Measurements from ENCODE around the gene TUBB3. TPM values are rescaled to one million over a fixed set of nuclear protein-coding genes. Genes with fewer than 3 reads are reported as not detected.

The TUBB3 gene
- total and polyA plus RNA-seq, 9 of the 15 experiments (the other 6 are each of a cell fraction or from before 2014, with no cell fraction given): 0.18 to 12.5 (median 5.0) TPM

DNA sequence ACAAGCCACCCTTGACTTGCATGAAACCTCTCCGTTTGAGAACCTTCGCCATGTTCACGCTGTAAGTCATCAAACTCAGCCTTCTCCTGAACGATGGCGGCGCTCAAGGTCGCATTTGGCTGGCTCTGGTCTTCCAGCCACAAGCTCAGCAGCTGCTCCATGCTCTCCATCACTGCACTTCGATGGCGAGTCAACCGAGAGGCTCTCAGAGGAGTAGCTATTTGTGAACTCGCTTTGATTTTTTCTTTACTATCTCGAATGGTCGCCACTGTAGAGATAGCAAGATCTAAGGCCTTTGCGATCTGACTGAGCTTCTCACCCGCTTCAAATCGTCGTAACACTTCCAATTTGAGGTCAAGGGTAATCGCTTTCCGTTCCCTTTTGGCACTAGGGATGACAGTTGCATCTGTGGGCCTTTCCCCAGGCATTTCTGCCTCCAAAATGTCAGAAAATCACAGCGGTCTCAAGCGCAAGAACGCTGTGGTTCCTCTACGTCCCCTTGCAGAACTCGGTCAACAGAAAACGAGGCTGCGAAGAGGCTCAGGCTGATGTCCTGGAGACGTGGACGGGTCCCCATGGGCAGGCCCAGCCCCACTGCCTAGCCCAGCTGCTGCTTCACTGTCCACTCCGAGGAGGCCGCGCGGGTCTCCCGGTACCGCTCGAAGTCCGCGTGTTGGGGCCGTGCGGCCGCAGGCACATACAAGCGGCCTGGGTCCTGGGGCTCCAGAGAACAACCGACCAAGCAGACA is 48.5 kb downstream of the TUBB3 start (continued):
- TF ChIP-seq FOXA3 (CRISPR knock-in tag; conservative IDR thresholded peaks at IDR 0.05 in 1 of 2, IDR thresholded peaks at IDR 0.05 in 1 of 2) (peak in 1 of 2 experiments; percentile 57; a peak in 1 of 4 replicates), SMC3 (conservative IDR thresholded peaks at IDR 0.05; ENCODE audit: insufficient read depth, low read depth, low read length) (no peak), ZNF165 (CRISPR knock-in tag; IDR thresholded peaks at IDR 0.05; ENCODE audit: borderline replicate concordance) (no peak), ZFP1 (CRISPR knock-in tag; IDR thresholded peaks at IDR 0.05) (no peak), NEUROD1 (IDR thresholded peaks at IDR 0.05; ENCODE audit: borderline replicate concordance, low read depth, low read length, partially characterized antibody) (no peak), JUNB (CRISPR knock-in tag; conservative IDR thresholded peaks at IDR 0.05) (no peak), PHF21A (IDR thresholded peaks at IDR 0.05; ENCODE audit: borderline replicate concordance, low read depth) (no peak), PCBP2 (IDR thresholded peaks at IDR 0.05; ENCODE audit: low read depth, low read length, poor library complexity, severe bottlenecking) (no peak), JUN (IDR thresholded peaks at IDR 0.05; ENCODE audit: borderline replicate concordance, low read depth, low read length) (no peak), JUN (CRISPR knock-in tag; IDR thresholded peaks at IDR 0.05; ENCODE audit: borderline replicate concordance) (peak; percentile 78; the same call in 1 of the 2 replicates), SMARCE1 (IDR thresholded peaks at IDR 0.05) (no peak), NFXL1 (CRISPR knock-in tag; IDR thresholded peaks at IDR 0.05) (no peak)
- TF ChIP-seq, protein P1, sequence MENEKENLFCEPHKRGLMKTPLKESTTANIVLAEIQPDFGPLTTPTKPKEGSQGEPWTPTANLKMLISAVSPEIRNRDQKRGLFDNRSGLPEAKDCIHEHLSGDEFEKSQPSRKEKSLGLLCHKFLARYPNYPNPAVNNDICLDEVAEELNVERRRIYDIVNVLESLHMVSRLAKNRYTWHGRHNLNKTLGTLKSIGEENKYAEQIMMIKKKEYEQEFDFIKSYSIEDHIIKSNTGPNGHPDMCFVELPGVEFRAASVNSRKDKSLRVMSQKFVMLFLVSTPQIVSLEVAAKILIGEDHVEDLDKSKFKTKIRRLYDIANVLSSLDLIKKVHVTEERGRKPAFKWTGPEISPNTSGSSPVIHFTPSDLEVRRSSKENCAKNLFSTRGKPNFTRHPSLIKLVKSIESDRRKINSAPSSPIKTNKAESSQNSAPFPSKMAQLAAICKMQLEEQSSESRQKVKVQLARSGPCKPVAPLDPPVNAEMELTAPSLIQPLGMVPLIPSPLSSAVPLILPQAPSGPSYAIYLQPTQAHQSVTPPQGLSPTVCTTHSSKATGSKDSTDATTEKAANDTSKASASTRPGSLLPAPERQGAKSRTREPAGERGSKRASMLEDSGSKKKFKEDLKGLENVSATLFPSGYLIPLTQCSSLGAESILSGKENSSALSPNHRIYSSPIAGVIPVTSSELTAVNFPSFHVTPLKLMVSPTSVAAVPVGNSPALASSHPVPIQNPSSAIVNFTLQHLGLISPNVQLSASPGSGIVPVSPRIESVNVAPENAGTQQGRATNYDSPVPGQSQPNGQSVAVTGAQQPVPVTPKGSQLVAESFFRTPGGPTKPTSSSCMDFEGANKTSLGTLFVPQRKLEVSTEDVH (IDR thresholded peaks at IDR 0.05; ENCODE audit: low read depth, partially characterized antibody): no peak
- TF ChIP-seq, protein P2, sequence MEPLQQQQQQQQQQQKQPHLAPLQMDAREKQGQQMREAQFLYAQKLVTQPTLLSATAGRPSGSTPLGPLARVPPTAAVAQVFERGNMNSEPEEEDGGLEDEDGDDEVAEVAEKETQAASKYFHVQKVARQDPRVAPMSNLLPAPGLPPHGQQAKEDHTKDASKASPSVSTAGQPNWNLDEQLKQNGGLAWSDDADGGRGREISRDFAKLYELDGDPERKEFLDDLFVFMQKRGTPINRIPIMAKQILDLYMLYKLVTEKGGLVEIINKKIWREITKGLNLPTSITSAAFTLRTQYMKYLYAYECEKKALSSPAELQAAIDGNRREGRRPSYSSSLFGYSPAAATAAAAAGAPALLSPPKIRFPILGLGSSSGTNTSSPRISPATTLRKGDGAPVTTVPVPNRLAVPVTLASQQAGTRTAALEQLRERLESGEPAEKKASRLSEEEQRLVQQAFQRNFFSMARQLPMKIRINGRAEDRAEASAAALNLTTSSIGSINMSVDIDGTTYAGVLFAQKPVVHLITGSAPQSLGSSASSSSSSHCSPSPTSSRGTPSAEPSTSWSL (CRISPR knock-in tag; IDR thresholded peaks at IDR 0.05; ENCODE audit: borderline replicate concordance): no peak

Data from K562 (cell line).